ENCODE results near the gene JAM3. TPM values are rescaled to one million over a fixed set of nuclear protein-coding genes. Genes with fewer than 3 reads are reported as not detected.

Gene JAM3
- total RNA-seq, 1 experiment from 2014 or later, result 3.1 TPM

- H3K27ac ChIP-seq (ENCODE audit: low read length), result no peak overlapping the region
- POLR2A ChIA-PET (ENCODE audit: unreplicated experiment), result no interaction called here
- no peak for DNase-seq
- CTCF ChIA-PET, result no interaction called here
- H3F3A ChIP-seq (ENCODE audit: low read length, unreplicated experiment), result no peaks in the 10 kb centered on the region
- H3K79me2 ChIP-seq (ENCODE audit: low read length), result no peaks in the 10 kb centered on the region
- H2AFZ ChIP-seq (ENCODE audit: low read length), result no peak overlapping the region
- H3K4me2 ChIP-seq (ENCODE audit: low read length), result no peak overlapping the region
- no peaks in the 10 kb centered on the region for H3K36me3 ChIP-seq (ENCODE audit: low read depth, low read length)
- TF ChIP-seq EZH2phosphoT487 (IDR thresholded peaks at IDR 0.05; ENCODE audit: borderline replicate concordance, low read length), result no peak
- no peak for TF ChIP-seq EZH2 (IDR thresholded peaks at IDR 0.05; ENCODE audit: low read length, unreplicated experiment)
- no peak for TF ChIP-seq CTCF (conservative IDR thresholded peaks at IDR 0.05; ENCODE audit: low read depth, low read length)
- BruUV-seq (replicated peaks), result no TSS peak
- H3K9me2 ChIP-seq (replicated peaks; ENCODE audit: low read length), result no peaks in the 10 kb centered on the region
- intact Hi-C loops (cut with micrococcal nuclease), result loop anchor here (10.0 kb wide), 1 partner anchor 125 kb away; no protein-coding TSS in a partner anchor
- peaks cover 11% of the 10 kb centered on the region for H3K4me1 ChIP-seq (ENCODE audit: insufficient read depth, low read length)
- no peak overlapping the region for H3K9ac ChIP-seq (ENCODE audit: low read length)
- no peak overlapping the region for H3K4me3 ChIP-seq (ENCODE audit: low read length)
- ATAC-seq, result no peak
- H3K27me3 ChIP-seq (ENCODE audit: low read length), result peaks cover 17% of the 10 kb centered on the region; the same call in 1 of the 2 replicates
- no peaks in the 10 kb centered on the region for H4K20me1 ChIP-seq (ENCODE audit: low read length)
- H3K9me3 ChIP-seq (ENCODE audit: low read length), result no peaks in the 10 kb centered on the region
Observed at GRCh38 chr11:134049303-134049702, 19.6 kb upstream of the JAM3 start.

- Histone ChIP-seq H3K4me3 (ENCODE audit: low read length) (no peak overlapping the region), H3K79me2 (ENCODE audit: low read length) (no peaks in the 10 kb centered on the region), H3K9me2 (replicated peaks; ENCODE audit: low read length) (no peaks in the 10 kb centered on the region), H3K9ac (ENCODE audit: low read length) (no peak overlapping the region), H3K27ac (ENCODE audit: low read length) (no peak overlapping the region), H3K36me3 (ENCODE audit: low read depth, low read length) (no peaks in the 10 kb centered on the region), H4K20me1 (ENCODE audit: low read length) (no peaks in the 10 kb centered on the region), H3K4me1 (ENCODE audit: insufficient read depth, low read length) (peaks cover 11% of the 10 kb centered on the region), H3K9me3 (ENCODE audit: low read length) (no peaks in the 10 kb centered on the region), H3K27me3 (ENCODE audit: low read length) (peaks cover 22% of the 10 kb centered on the region; the same call in 1 of the 2 replicates), H2AFZ (ENCODE audit: low read length) (peak overlapping the region; percentile 41; the same call in 1 of the 2 replicates), H3K4me2 (ENCODE audit: low read length) (peak overlapping the region; percentile 49; the same call in 1 of the 2 replicates), H3F3A (ENCODE audit: low read length, unreplicated experiment) (no peaks in the 10 kb centered on the region)
- ATAC-seq, result peak; percentile 86
- peak; percentile 72 for DNase-seq
- no TSS peak for BruUV-seq (replicated peaks)
- intact Hi-C loops (cut with micrococcal nuclease), result loop anchor here (1.0 kb wide), 2 partner anchors 48 to 89 kb away; no protein-coding TSS in a partner anchor
- ChIA-PET CTCF (interaction anchor here (0.6 to 1.6 kb wide), 4 partner anchors 25 to 123 kb away, joined by 3 to 13 read pairs (median 4); no protein-coding TSS in a partner anchor), POLR2A (ENCODE audit: unreplicated experiment) (no interaction called here)
- TF ChIP-seq EZH2 (IDR thresholded peaks at IDR 0.05; ENCODE audit: low read length, unreplicated experiment) (no peak), EZH2phosphoT487 (IDR thresholded peaks at IDR 0.05; ENCODE audit: borderline replicate concordance, low read length) (no peak), CTCF (conservative IDR thresholded peaks at IDR 0.05; ENCODE audit: low read depth, low read length) (peak; percentile 94)
Observed at GRCh38 chr11:134050541-134051383, 18.1 kb upstream of the JAM3 start.
